Endothelial cell of umbilical vein (primary cell): ENCODE results near the gene TRPT1. TPM values are rescaled to one million over a fixed set of nuclear protein-coding genes. Genes with fewer than 3 reads are reported as not detected.

Source experiments
- BruUV-seq: library from RNA; stranded (reverse); fragments of 400-500 nt; replicated peaks from 2 replicates; lab custom pipeline; 2021; lab: Mats Ljungman, UMichigan
- CTCF ChIA-PET: fragments of 300-600, 350-600 bp; sonication (Branson Sonifier 250); formaldehyde crosslinking; loops from one replicate; lab custom pipeline; 2021; ENCODE audit warnings: antibody characterized with exemption, inconsistent platforms; lab: Charles Lee
- POLR2A ChIA-PET: fragments of 300-600, 350-600 bp; sonication (Branson Sonifier 250); formaldehyde crosslinking; loops from one replicate; lab custom pipeline; 2021; ENCODE audit warnings: antibody characterized with exemption, inconsistent platforms; lab: Charles Lee
- DNase-seq: peaks from one replicate; pipeline ENCODE4 v3.0.0-alpha.2; 2011; ENCODE audit warnings: low read depth, low spot score
- FAIRE-seq: peaks from 2 replicates; lab custom pipeline; 2011; peaks lifted over from hg19 to GRCh38; lab: Jason Lieb, UNC
- H2AFZ ChIP-seq: 2 replicates; pipeline ENCODE4 v1.6.0; 2012; ENCODE audit warnings: low read depth, low read length, control low read depth, inconsistent platforms
- H3K27ac ChIP-seq: 2 replicates; pipeline ENCODE4 v1.5.1; 2011; ENCODE audit warnings: low read depth, mild to moderate bottlenecking, control low read depth, low read length, moderate library complexity; ENCODE audit not compliant: insufficient read depth
- H3K27me3 ChIP-seq, 2 experiments: 2 replicates each; pipeline versions ENCODE4 v1.6.0 to v1.6.1; 2011; ENCODE audit warnings: low read length in 2 of 2, mixed read lengths in 1 of 2; ENCODE audit not compliant: control insufficient read depth in 2 of 2, insufficient read depth in 2 of 2
- H3K36me3 ChIP-seq, 2 experiments: 2 replicates in 1 of 2; 3 replicates in 1 of 2; pipeline ENCODE4 v1.5.1; 2011; ENCODE audit warnings: low read length in 2 of 2, mild to moderate bottlenecking in 1 of 2, moderate library complexity in 1 of 2; ENCODE audit not compliant: control insufficient read depth in 2 of 2, insufficient read depth in 2 of 2; ENCODE audit errors: extremely low read depth in 1 of 2
- H3K4me1 ChIP-seq: 3 replicates; pipeline ENCODE4 v1.5.1; 2011; ENCODE audit warnings: mild to moderate bottlenecking, low read length; ENCODE audit not compliant: control insufficient read depth, insufficient read depth; ENCODE audit errors: extremely low read depth
- H3K4me2 ChIP-seq: 2 replicates; pipeline ENCODE4 v1.6.1; 2011; ENCODE audit warnings: low read length, control low read depth, mixed read lengths; ENCODE audit not compliant: insufficient read depth
- H3K4me3 ChIP-seq, 3 experiments: fragments of 200-600 bp in 1 of 3; sonication (generic), shearing (Covaris generic) in 1 of 3; replicated peaks in 1 of 3; 2 replicates each; pipeline ENCODE4 v1.5.1; 2011 to 2016; ENCODE audit warnings: control low read depth in 3 of 3, low read length in 3 of 3, mild to moderate bottlenecking in 2 of 3, inconsistent platforms in 1 of 3, low read depth in 1 of 3, moderate library complexity in 1 of 3; ENCODE audit not compliant: insufficient read depth in 1 of 3
- H3K79me2 ChIP-seq: 2 replicates; pipeline ENCODE4 v1.6.0; 2012; ENCODE audit warnings: low read length, inconsistent platforms; ENCODE audit not compliant: control insufficient read depth, insufficient read depth
- H3K9ac ChIP-seq: replicated peaks from 2 replicates; pipeline ENCODE3; 2011; ENCODE audit warnings: low read length, control low read depth; ENCODE audit not compliant: insufficient read depth; ENCODE audit errors: extremely low read depth
- H3K9me1 ChIP-seq: replicated peaks from 3 replicates; pipeline ENCODE4 v1.6.0; 2011; ENCODE audit warnings: mild to moderate bottlenecking, low read length; ENCODE audit not compliant: control insufficient read depth, insufficient read depth; ENCODE audit errors: extremely low read depth
- H3K9me3 ChIP-seq: replicated peaks from 2 replicates; pipeline ENCODE4 v1.5.1; 2012; ENCODE audit warnings: low read length, inconsistent platforms; ENCODE audit not compliant: control insufficient read depth, insufficient read depth
- H4K20me1 ChIP-seq: replicated peaks from 2 replicates; pipeline ENCODE3; 2011; ENCODE audit warnings: mild to moderate bottlenecking, low read length; ENCODE audit not compliant: control insufficient read depth, insufficient read depth; ENCODE audit errors: extremely low read depth
- CTCF ChIP-seq, 2 donors: IDR thresholded peaks; 1 replicate in 1 of 2; 2 replicates in 1 of 2; pipeline ENCODE4 v1.5.1; 2011; ENCODE audit warnings: low read length in 2 of 2, mild to moderate bottlenecking in 2 of 2, moderate library complexity in 2 of 2, control low read depth in 1 of 2, inconsistent platforms in 1 of 2, low read depth in 1 of 2; ENCODE audit not compliant: insufficient read depth in 1 of 2; ENCODE audit errors: extremely low read depth in 1 of 2
- EZH2 ChIP-seq: IDR thresholded peaks from 2 replicates; pipeline ENCODE4 v1.6.1; 2012; ENCODE audit warnings: borderline replicate concordance, low read depth, mild to moderate bottlenecking, moderate library complexity, low read length, inconsistent platforms; ENCODE audit not compliant: severe bottlenecking
- FOS ChIP-seq: IDR thresholded peaks from 2 replicates; pipeline ENCODE4 v1.6.1; 2011; ENCODE audit warnings: mild to moderate bottlenecking, low read length, moderate library complexity, borderline replicate concordance; ENCODE audit not compliant: insufficient read depth
- GATA2 ChIP-seq: IDR thresholded peaks from 2 replicates; pipeline ENCODE4 v1.7.0; 2011; ENCODE audit warnings: low read depth, mild to moderate bottlenecking, moderate library complexity, mixed read lengths, low read length; ENCODE audit not compliant: insufficient read length, insufficient read depth
- JUN ChIP-seq: IDR thresholded peaks from 2 replicates; pipeline ENCODE4 v1.6.1; 2011; ENCODE audit warnings: borderline replicate concordance, low read depth; ENCODE audit not compliant: insufficient read length, insufficient read depth
- MAX ChIP-seq: IDR thresholded peaks from 2 replicates; pipeline ENCODE4 v1.6.1; 2011; ENCODE audit not compliant: insufficient read depth, insufficient read length
- MYC ChIP-seq: IDR thresholded peaks from one replicate; pipeline ENCODE4 v1.6.1; 2011; ENCODE audit warnings: mild to moderate bottlenecking, low read depth, low read length
- POLR2A ChIP-seq: IDR thresholded peaks from 2 replicates; pipeline ENCODE4 v1.6.1; 2012; ENCODE audit warnings: low read depth, mild to moderate bottlenecking, control low read depth, low read length
- POLR2AphosphoS5 ChIP-seq: IDR thresholded peaks from 2 replicates; pipeline ENCODE4 v1.6.1; 2012; ENCODE audit warnings: low read depth, mild to moderate bottlenecking, control low read depth, low read length, moderate library complexity; ENCODE audit not compliant: insufficient read depth
- dilution Hi-C: fragments of 300-500 bp; cut with MboI; formaldehyde crosslinking; loops from one replicate; pipeline ENCODE4 v1.15.0; 2019; ENCODE audit warnings: low sequenced_read_pairs; ENCODE audit not compliant: extremely low pct_ligation_motif_present
- intact Hi-C: fragments of 100-400 bp; cut with micrococcal nuclease; formaldehyde crosslinking; loops from one replicate; pipeline ENCODE4 v1.10.0; 2022
- polyA plus RNA-seq, 4 experiments: library from polyadenylated mRNA; depleted of rRNA in 3 of 4; stranded (reverse) in 3 of 4; unstranded in 1 of 4; fragments of >200 nt; gene quantifications; 2 replicates each; pipeline versions ENCODE4 v1.2.1 to v1.2.3, GENCODE V29; 2011 to 2012; ENCODE audit warnings: missing spikeins in 1 of 4
- total RNA-seq: library from RNA; stranded (reverse); gene quantifications from 2 replicates; pipeline ENCODE4 v1.2.3, GENCODE V29; 2021

TRPT1 gene
- total and polyA plus RNA-seq, 2 donors (not counting 3 experiments of a cell fraction or from before 2014, with no cell fraction given): 26.2 to 56.6 TPM

GRCh38 chr11:64230985-64231365 is 5.0 kb upstream of the TRPT1 start:
- Histone ChIP-seq H3K27ac (peak overlapping the region; percentile 69), H3K4me1 (peaks cover 18% of the 10 kb centered on the region), H4K20me1 (no peaks in the 10 kb centered on the region), H3K36me3 (peaks cover 0 to 2% of the 10 kb centered on the region in 2 experiments), H3K9ac (peak overlapping the region; percentile 69), H2AFZ (peak overlapping the region; percentile 70), H3K4me3 (peak overlapping the region; percentile 60 to 71 (median 69)), H3K79me2 (peaks cover 8% of the 10 kb centered on the region), H3K27me3 (no peaks in the 10 kb centered on the region), H3K9me1 (no peaks in the 10 kb centered on the region), H3K9me3 (no peaks in the 10 kb centered on the region), H3K4me2 (peak overlapping the region; percentile 71)
- dilution Hi-C loops: no loop called here
- CTCF ChIA-PET: interaction anchor here (0.9 to 2.0 kb wide), 3 partner anchors 23 to 70 kb away, joined by 3 to 9 read pairs (median 4); no protein-coding TSS in a partner anchor
- no peak for FAIRE-seq
- DNase-seq: no peak
- intact Hi-C loops: loop anchor here (1.0 to 5.0 kb wide), 4 partner anchors 10 to 44 kb away; partner anchors contain the start of genes FKBP2 and STIP1
- TF ChIP-seq JUN: no peak
- TF ChIP-seq CTCF (IDR thresholded peaks at IDR 0.05; ENCODE audit: extremely low read depth in 1 of 2, insufficient read depth in 1 of 2, low read depth in 1 of 2, low read length in 2 of 2): no peak
- TF ChIP-seq MAX: no peak
- TF ChIP-seq MYC: no peak
- TF ChIP-seq EZH2: no peak
- no peak for TF ChIP-seq FOS
- TF ChIP-seq GATA2: no peak
- TF ChIP-seq POLR2AphosphoS5: no peak
- TF ChIP-seq POLR2A: no peak
- BruUV-seq: TSS peak; percentile 4
- POLR2A ChIA-PET: no interaction called here
